Mesendoderm (in vitro differentiated cells): ENCODE data around the gene LHB.
A peak's percentile ranks its signal among the peaks of the same experiment; 100 is the strongest.
"Not testable (repeated sequence)": the region's sequence is repeated elsewhere in the genome, so short reads cannot be mapped to it uniquely, and the experiment has no call there.

Source experiments
- DNase-seq: peaks from one replicate; pipeline ENCODE4 v3.0.0; 2013
- H2AK5ac ChIP-seq: 2 replicates; pipeline ENCODE4 v1.6.1; 2013; ENCODE audit warnings: low read length, inconsistent platforms
- H2BK120ac ChIP-seq: 2 replicates; pipeline ENCODE4 v1.6.1; 2013; ENCODE audit warnings: low read depth, mild to moderate bottlenecking, low read length, moderate library complexity, mixed read lengths
- H2BK15ac ChIP-seq: replicated peaks from 2 replicates; pipeline ENCODE4 v1.6.1; 2013; ENCODE audit warnings: low read depth, mild to moderate bottlenecking, moderate library complexity
- H2BK5ac ChIP-seq: 2 replicates; pipeline ENCODE4 v1.6.1; 2013; ENCODE audit warnings: low read length, inconsistent platforms
- H3K18ac ChIP-seq: 2 replicates; pipeline ENCODE4 v1.6.1; 2013; ENCODE audit warnings: mild to moderate bottlenecking, low read length, mixed read lengths
- H3K23ac ChIP-seq: one replicate; pipeline ENCODE4 v1.6.1; 2013; ENCODE audit warnings: low read length
- H3K27ac ChIP-seq: 2 replicates; pipeline ENCODE4 v1.5.1; 2013; ENCODE audit warnings: low read depth, mild to moderate bottlenecking, inconsistent platforms, low read length, moderate library complexity
- H3K27me3 ChIP-seq: 2 replicates; pipeline ENCODE4 v1.6.1; 2013; ENCODE audit warnings: low read length, control low read depth, mild to moderate bottlenecking, inconsistent platforms; ENCODE audit not compliant: insufficient read depth, poor library complexity
- H3K36me3 ChIP-seq: 2 replicates; pipeline ENCODE4 v1.6.1; 2013; ENCODE audit warnings: low read length, inconsistent platforms; ENCODE audit not compliant: control insufficient read depth, insufficient read depth
- H3K4ac ChIP-seq: one replicate; pipeline ENCODE4 v1.6.1; 2013; ENCODE audit warnings: low read depth, mild to moderate bottlenecking, low read length, moderate library complexity
- H3K4me1 ChIP-seq: 2 replicates; pipeline ENCODE4 v1.6.1; 2013; ENCODE audit warnings: low read depth, low read length, inconsistent platforms; ENCODE audit not compliant: control insufficient read depth
- H3K4me2 ChIP-seq: 2 replicates; pipeline ENCODE4 v1.6.1; 2013; ENCODE audit warnings: low read length
- H3K4me3 ChIP-seq: 2 replicates; pipeline ENCODE4 v1.5.1; 2013; ENCODE audit warnings: mild to moderate bottlenecking, low read length
- H3K56ac ChIP-seq: one replicate; pipeline ENCODE4 v1.6.1; 2013; ENCODE audit warnings: low read length
- H3K79me1 ChIP-seq: 2 replicates; pipeline ENCODE4 v1.6.1; 2013; ENCODE audit warnings: low read length, inconsistent platforms
- H3K79me2 ChIP-seq: 2 replicates; pipeline ENCODE4 v1.6.1; 2013; ENCODE audit warnings: mild to moderate bottlenecking, low read length; ENCODE audit not compliant: control insufficient read depth, insufficient read depth
- H3K9ac ChIP-seq: 2 replicates; pipeline ENCODE4 v1.6.1; 2013; ENCODE audit warnings: low read length, inconsistent platforms
- H4K5ac ChIP-seq: one replicate; pipeline ENCODE4 v1.6.1; 2013; ENCODE audit warnings: low read length
- H4K8ac ChIP-seq: one replicate; pipeline ENCODE4 v1.6.1; 2013; ENCODE audit warnings: low read depth, mild to moderate bottlenecking, control low read depth, low read length, moderate library complexity
- WGBS: extraction: QIAGEN DNeasy Blood & Tissue Kit; methylation state at CpG from one replicate; pipeline ENCODE4 v1.1.7; 2013; ENCODE audit warnings: low lambda C conversion rate, missing lambda C conversion rate; ENCODE audit not compliant: insufficient coverage; ENCODE audit errors: extremely low coverage; 5-methylcytosine and 5-hydroxymethylcytosine counted together

Gene LHB

GRCh38 chr19:49018388-49019241 lies 1.7 kb upstream of the LHB start:
- not testable (repeated sequence) for H3K4me3 ChIP-seq, H3K4ac ChIP-seq, H2BK120ac ChIP-seq, H4K8ac ChIP-seq, H3K36me3 ChIP-seq, H3K4me1 ChIP-seq, H3K79me2 ChIP-seq, H2AK5ac ChIP-seq, H2BK5ac ChIP-seq, H4K5ac ChIP-seq, DNase-seq, H3K27ac ChIP-seq, H3K27me3 ChIP-seq, H3K79me1 ChIP-seq, H2BK15ac ChIP-seq, H3K4me2 ChIP-seq, H3K23ac ChIP-seq, H3K18ac ChIP-seq
- Histone ChIP-seq H3K56ac (peak overlapping the region; percentile 60), H3K9ac (peak overlapping the region; percentile 57)
- no CpG with 5 or more reads among the region's 50 CpGs for WGBS

- Histone ChIP-seq H3K79me1 (no peaks in the 10 kb centered on the region), H2AK5ac (no peak overlapping the region), H3K4me1 (no peaks in the 10 kb centered on the region), H3K27me3 (no peaks in the 10 kb centered on the region), H3K4ac (no peak overlapping the region), H3K36me3 (no peaks in the 10 kb centered on the region), H3K4me2 (peak overlapping the region; percentile 44), H4K8ac (no peak overlapping the region), H3K18ac (no peak overlapping the region), H3K56ac (peak overlapping the region; percentile 58), H2BK120ac (no peak overlapping the region), H3K9ac (peak overlapping the region; percentile 57), H3K23ac (no peak overlapping the region), H3K4me3 (no peak overlapping the region), H2BK5ac (no peak overlapping the region), H3K79me2 (no peaks in the 10 kb centered on the region), H3K27ac (no peak overlapping the region), H2BK15ac (no peak overlapping the region), H4K5ac (no peak overlapping the region)
- DNase-seq, result peak; percentile 73
- WGBS, result no CpG with 5 or more reads among the region's 62 CpGs
These were observed 918 bp upstream of the LHB start for GRCh38 chr19:49017666-49018351.

- no peaks in the 10 kb centered on the region for H3K27me3 ChIP-seq
- no peak overlapping the region for H3K9ac ChIP-seq
- no peak overlapping the region for H3K23ac ChIP-seq
- no peaks in the 10 kb centered on the region for H3K79me1 ChIP-seq
- no peaks in the 10 kb centered on the region for H3K4me1 ChIP-seq
- no peak overlapping the region for H4K5ac ChIP-seq
- no peak overlapping the region for H3K4me2 ChIP-seq
- H3K27ac ChIP-seq, result no peak overlapping the region
- H3K79me2 ChIP-seq, result no peaks in the 10 kb centered on the region
- H3K56ac ChIP-seq, result no peak overlapping the region
- H2BK5ac ChIP-seq, result no peak overlapping the region
- H3K4ac ChIP-seq, result no peak overlapping the region
- no peak overlapping the region for H2BK15ac ChIP-seq
- DNase-seq, result no peak
- peaks cover 2% of the 10 kb centered on the region for H3K36me3 ChIP-seq
- H4K8ac ChIP-seq, result no peak overlapping the region
- no peak overlapping the region for H3K4me3 ChIP-seq
- no CpG with 5 or more reads among the region's 29 CpGs for WGBS
- no peak overlapping the region for H2AK5ac ChIP-seq
- no peak overlapping the region for H2BK120ac ChIP-seq
- no peak overlapping the region for H3K18ac ChIP-seq
These were observed 638 bp downstream of the LHB start for GRCh38 chr19:49016067-49016839.

DNA sequence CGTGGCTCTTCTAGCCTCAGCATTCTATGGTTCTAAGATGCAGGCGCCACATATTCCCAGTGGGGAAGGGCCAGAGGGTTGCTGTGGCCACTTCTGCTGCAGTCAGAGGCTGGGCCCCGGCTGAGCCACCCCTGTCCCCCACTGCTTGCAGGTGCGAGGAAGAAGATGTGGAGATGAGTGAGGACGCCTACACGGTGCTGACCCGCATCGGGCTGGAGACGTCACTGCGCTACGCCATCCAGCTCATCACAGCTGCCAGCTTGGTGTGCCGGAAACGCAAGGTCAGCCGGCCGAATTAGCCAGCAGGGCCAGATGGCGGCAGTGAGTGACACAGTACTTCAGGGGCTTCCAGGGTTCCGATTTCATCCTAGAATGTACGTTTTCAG lies 2.0 kb downstream of the LHB start:
- no peak overlapping the region for H3K27ac ChIP-seq
- H3K36me3 ChIP-seq, result peaks cover 6% of the 10 kb centered on the region
- no CpG with 5 or more reads among the region's 18 CpGs for WGBS

DNA sequence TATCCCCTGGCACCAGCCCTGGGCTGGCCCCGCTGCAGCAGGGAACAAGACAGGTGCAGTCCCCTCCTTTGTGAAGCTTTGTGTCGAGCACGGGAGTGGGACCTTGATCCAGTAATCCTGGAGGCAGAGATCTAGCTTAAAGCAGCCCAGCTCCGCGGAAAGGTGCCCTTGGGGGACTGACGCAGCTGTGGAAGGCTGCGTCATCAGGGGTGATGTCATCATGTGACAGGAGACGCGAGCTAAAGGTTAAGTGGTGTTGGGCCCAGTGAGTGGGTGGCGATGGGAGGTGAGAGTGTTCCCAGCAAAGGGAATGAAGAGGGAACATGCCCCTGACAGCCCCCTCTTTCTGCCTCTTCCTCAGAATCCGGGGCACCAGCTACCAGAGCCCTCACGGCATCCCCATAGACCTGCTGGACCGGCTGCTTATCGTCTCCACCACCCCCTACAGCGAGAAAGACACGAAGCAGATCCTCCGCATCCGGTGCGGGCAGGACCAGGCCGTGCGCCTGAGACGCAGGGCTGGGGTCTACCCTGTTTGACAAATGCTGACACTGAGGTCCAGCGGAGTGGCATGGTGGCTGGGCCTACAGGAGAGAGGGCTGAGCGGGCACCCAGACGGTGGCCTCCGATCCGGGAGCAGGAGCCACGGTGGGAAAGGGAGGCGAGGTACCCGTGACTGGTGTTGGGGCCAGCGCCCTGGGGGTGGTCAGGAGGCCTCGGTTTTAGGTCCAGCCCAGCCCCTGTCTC lies 2.6 kb downstream of the LHB start:
- Histone ChIP-seq H3K27ac (no peak overlapping the region), H3K4me3 (no peak overlapping the region), H2BK5ac (no peak overlapping the region), H4K8ac (no peak overlapping the region), H3K4me1 (no peaks in the 10 kb centered on the region), H3K23ac (no peak overlapping the region), H3K27me3 (no peaks in the 10 kb centered on the region), H3K36me3 (peaks cover 8% of the 10 kb centered on the region), H3K56ac (no peak overlapping the region), H3K79me1 (no peaks in the 10 kb centered on the region), H3K4ac (no peak overlapping the region), H2BK15ac (no peak overlapping the region), H3K9ac (no peak overlapping the region), H3K79me2 (no peaks in the 10 kb centered on the region), H4K5ac (no peak overlapping the region), H3K18ac (no peak overlapping the region), H2AK5ac (no peak overlapping the region), H2BK120ac (no peak overlapping the region), H3K4me2 (no peak overlapping the region)
- WGBS, result no CpG with 5 or more reads among the region's 32 CpGs
- no peak for DNase-seq

More for the DNA sequence above, 2.0 kb downstream of the LHB start:
- no peaks in the 10 kb centered on the region for H3K79me1 ChIP-seq
- H3K56ac ChIP-seq, result no peak overlapping the region
- H4K5ac ChIP-seq, result no peak overlapping the region
- H3K4me2 ChIP-seq, result no peak overlapping the region
- H3K79me2 ChIP-seq, result no peaks in the 10 kb centered on the region
- no peak overlapping the region for H2AK5ac ChIP-seq
- H3K18ac ChIP-seq, result no peak overlapping the region
- no peak for DNase-seq
- H2BK15ac ChIP-seq, result no peak overlapping the region
- no peaks in the 10 kb centered on the region for H3K27me3 ChIP-seq
- H2BK5ac ChIP-seq, result no peak overlapping the region
- no peak overlapping the region for H4K8ac ChIP-seq
- H2BK120ac ChIP-seq, result no peak overlapping the region
- no peak overlapping the region for H3K23ac ChIP-seq
- no peak overlapping the region for H3K9ac ChIP-seq
- H3K4ac ChIP-seq, result no peak overlapping the region
- no peak overlapping the region for H3K4me3 ChIP-seq
- H3K4me1 ChIP-seq, result no peaks in the 10 kb centered on the region
